GM23338 (cell line): ENCODE data around the gene UBE3C.

Experiments
- CREB1 ChIP-seq: fragments of 250-450 bp; sonication (Bioruptor Pico); IDR thresholded peaks from 2 replicates; pipeline ENCODE4 v1.5.0; 2020; ENCODE audit warnings: low read depth, mild to moderate bottlenecking, moderate library complexity
- CTCF ChIP-seq, 2 experiments: fragments of 200-600 bp in 1 of 2; sonication (generic) in 1 of 2; conservative IDR thresholded peaks; 2 replicates each; pipeline versions ENCODE4 v1.5.1 to v1.6.1; 2016 to 2017; ENCODE audit warnings: antibody characterized with exemption in 2 of 2, low read depth in 2 of 2, mild to moderate bottlenecking in 2 of 2, moderate library complexity in 1 of 2
- EZH2 ChIP-seq: fragments of 200-600 bp; sonication (generic); IDR thresholded peaks from one replicate; pipeline ENCODE4 v1.8.0; 2017; ENCODE audit warnings: antibody characterized with exemption, mild to moderate bottlenecking, low read depth; ENCODE audit not compliant: unreplicated experiment
- EZH2phosphoT487 ChIP-seq: fragments of 200-600 bp; sonication (generic); IDR thresholded peaks from one replicate; pipeline ENCODE4 v1.8.1; 2018; ENCODE audit warnings: antibody characterized with exemption; ENCODE audit not compliant: unreplicated experiment
- JUNB ChIP-seq: IDR thresholded peaks from one replicate; pipeline ENCODE4 v1.6.1; 2016; ENCODE audit warnings: antibody characterized with exemption; ENCODE audit not compliant: unreplicated experiment
- NANOG ChIP-seq: IDR thresholded peaks from 2 replicates; pipeline ENCODE4 v1.6.1; 2016; ENCODE audit warnings: antibody characterized with exemption, borderline replicate concordance
- POLR2AphosphoS5 ChIP-seq: IDR thresholded peaks from 2 replicates; pipeline ENCODE4 v1.6.1; 2016; ENCODE audit warnings: antibody characterized with exemption, low read depth
- REST ChIP-seq: IDR thresholded peaks from one replicate; pipeline ENCODE4 v1.6.1; 2018; ENCODE audit warnings: antibody characterized with exemption; ENCODE audit not compliant: unreplicated experiment
- ZNF331 ChIP-seq: fragments of 250-450 bp; sonication (Bioruptor Pico); IDR thresholded peaks from 2 replicates; pipeline ENCODE4 v1.5.0; 2020; ENCODE audit warnings: low read depth, mild to moderate bottlenecking, moderate library complexity
- ZNF462 ChIP-seq: fragments of 250-450 bp; sonication (Bioruptor Pico); IDR thresholded peaks from 2 replicates; pipeline ENCODE4 v1.5.0; 2020; ENCODE audit warnings: mild to moderate bottlenecking, moderate library complexity

GRCh38 chr7:157195868-157196267 is 57.1 kb downstream of the UBE3C start:
- TF ChIP-seq POLR2AphosphoS5 (no peak), REST (no peak), EZH2phosphoT487 (no peak), CTCF (conservative IDR thresholded peaks at IDR 0.05; ENCODE audit: low read depth in 2 of 2) (no peak), EZH2 (no peak), JUNB (no peak), ZNF331 (CRISPR knock-in tag) (no peak), CREB1 (CRISPR knock-in tag) (no peak), NANOG (no peak), ZNF462 (no peak)
